ENCODE data around the gene GADD45B.
A peak's percentile ranks its signal among the peaks of the same experiment; 100 is the strongest.

The GADD45B gene

GRCh38 chr19:2475018-2475701 lies 767 bp upstream of the GADD45B start:
- Histone ChIP-seq H3K4me3 (ENCODE audit: low read depth, low read length) (peak overlapping the region; percentile 34), H3K36me3 (ENCODE audit: control insufficient read depth in 2 of 2, insufficient read depth in 1 of 2, low read length in 2 of 2) (peaks cover 0 to 6% of the 10 kb centered on the region in 2 experiments; a peak in 1 of 3 replicates), H3K9me3 (ENCODE audit: control insufficient read depth, insufficient read depth, low read depth, low read length) (no peaks in the 10 kb centered on the region), H3K4me1 (ENCODE audit: control insufficient read depth, insufficient read depth, low read length) (peaks cover 15% of the 10 kb centered on the region), H3K27ac (ENCODE audit: extremely low read depth, low read depth, low read length) (peak overlapping the region; percentile 2; the same call in 1 of the 2 replicates)
- ChIA-PET CTCF (interaction anchor here (0.6 to 3.7 kb wide), 5 partner anchors 55 to 455 kb away, joined by 3 to 27 read pairs (median 5); no protein-coding TSS in a partner anchor), POLR2A (interaction anchor here (0.5 to 6.4 kb wide), 69 partner anchors 9 to 1868 kb away, joined by 3 to 374 read pairs (median 8); partner anchors contain the start of genes DOT1L, LMNB2, LSM7 and MPND)
- TF ChIP-seq ZNF513 (tag by site-specific recombination; IDR thresholded peaks at IDR 0.05): no peak
- TF ChIP-seq ZNF629 (tag by site-specific recombination; IDR thresholded peaks at IDR 0.05): peak; percentile 52
- TF ChIP-seq ZNF580 (tag by site-specific recombination; IDR thresholded peaks at IDR 0.05): peak; percentile 92
- no peak for TF ChIP-seq ZNF449 (tag by site-specific recombination; IDR thresholded peaks at IDR 0.05)
- no peak for TF ChIP-seq ZBTB11 (tag by site-specific recombination; conservative IDR thresholded peaks at IDR 0.05; ENCODE audit: low read depth)
- peak; percentile 8; the same call in 1 of the 2 replicates for TF ChIP-seq ZNF10 (tag by site-specific recombination; IDR thresholded peaks at IDR 0.05)
- peak; percentile 25; the same call in 1 of the 2 replicates for TF ChIP-seq GLIS1 (tag by site-specific recombination; IDR thresholded peaks at IDR 0.05)
- TF ChIP-seq ZNF214 (tag by site-specific recombination; IDR thresholded peaks at IDR 0.05; ENCODE audit: borderline replicate concordance): no peak
- no peak for TF ChIP-seq SALL2 (tag by site-specific recombination; IDR thresholded peaks at IDR 0.05; ENCODE audit: borderline replicate concordance)
- TF ChIP-seq IKZF3 (tag by site-specific recombination; IDR thresholded peaks at IDR 0.05): peak; percentile 69
- peak; percentile 71; the same call in 1 of the 2 replicates for TF ChIP-seq ZNF610 (tag by site-specific recombination; IDR thresholded peaks at IDR 0.05; ENCODE audit: borderline replicate concordance)
- no peak for TF ChIP-seq ZNF404 (tag by site-specific recombination; IDR thresholded peaks at IDR 0.05)
- no peak for TF ChIP-seq ZNF23 (tag by site-specific recombination; IDR thresholded peaks at IDR 0.05; ENCODE audit: borderline replicate concordance)
- no peak for TF ChIP-seq FEZF1 (tag by site-specific recombination; IDR thresholded peaks at IDR 0.05)
- TF ChIP-seq ZNF560 (tag by site-specific recombination; IDR thresholded peaks at IDR 0.05; ENCODE audit: borderline replicate concordance): no peak
- no peak for TF ChIP-seq ZBTB17 (tag by site-specific recombination; IDR thresholded peaks at IDR 0.05)
- TF ChIP-seq ZBTB7A (tag by site-specific recombination; IDR thresholded peaks at IDR 0.05; ENCODE audit: low read depth): peak; percentile 99
- TF ChIP-seq ZNF639 (tag by site-specific recombination; IDR thresholded peaks at IDR 0.05): peak; percentile 84
- TF ChIP-seq ZXDB (tag by site-specific recombination; IDR thresholded peaks at IDR 0.05): peak; percentile 75; the same call in 1 of the 2 replicates
- TF ChIP-seq ZNF37A (tag by site-specific recombination; IDR thresholded peaks at IDR 0.05): no peak
- peak; percentile 94 for TF ChIP-seq ZSCAN30 (tag by site-specific recombination; IDR thresholded peaks at IDR 0.05)
- TF ChIP-seq HIC1 (tag by site-specific recombination; IDR thresholded peaks at IDR 0.05): 0 out of 2 replicates have a peak, but pooled peaks have one; percentile 71
- no peak for TF ChIP-seq ZNF561 (tag by site-specific recombination; IDR thresholded peaks at IDR 0.05; ENCODE audit: borderline replicate concordance)

All from HEK293 (cell line).